Measurements from ENCODE around the gene MAST4.

The MAST4 gene

DNA sequence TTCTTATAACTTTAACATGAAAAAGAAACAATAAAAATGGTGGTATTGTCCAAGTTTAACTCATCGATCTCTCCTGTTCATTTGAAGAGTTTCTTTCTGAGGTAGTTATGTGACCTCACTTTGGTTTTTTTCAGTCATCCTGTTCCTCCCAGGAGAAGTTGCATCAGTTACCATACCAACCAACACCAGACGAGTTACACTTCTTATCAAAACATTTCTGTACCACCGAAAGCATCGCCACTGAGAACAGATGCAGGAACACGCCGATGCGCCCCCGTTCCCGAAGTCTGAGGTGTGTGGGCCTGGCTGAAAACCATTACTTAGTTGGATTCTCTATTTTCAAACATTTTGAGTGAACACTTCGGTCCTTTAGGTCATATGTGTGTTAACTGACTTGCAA, 504.1 kb downstream of the MAST4 start:
- no peak overlapping the region for H3K4me3 ChIP-seq (replicated peaks in 1 of 2; ENCODE audit: low read depth in 2 of 2, low read length in 2 of 2)
- no peak for TF ChIP-seq CTCF (IDR thresholded peaks at IDR 0.05; ENCODE audit: low read depth, low read length)
- no peak for DNase-seq (ENCODE audit: low read depth in 2 of 2)

DNA sequence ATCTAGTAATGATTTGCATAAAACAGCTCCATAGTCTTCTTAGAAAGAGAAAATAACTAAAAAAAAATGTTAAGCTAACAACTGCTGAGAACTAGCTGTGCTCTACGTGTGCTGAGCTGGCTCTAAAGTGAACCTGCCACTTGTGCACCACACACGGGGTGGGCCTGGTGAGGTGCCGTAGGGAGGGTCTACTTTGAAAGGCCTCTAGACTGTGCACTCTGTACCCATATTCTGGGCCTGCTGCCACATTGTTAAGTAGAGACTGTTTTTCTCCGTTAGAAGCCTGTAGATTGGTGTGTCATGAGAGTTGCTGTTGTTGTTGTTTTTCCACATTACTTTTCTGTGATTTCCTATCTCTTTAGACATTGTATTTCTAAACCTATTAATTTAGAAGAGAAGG, 506.5 kb downstream of the MAST4 start:
- H3K4me3 ChIP-seq (replicated peaks in 1 of 2; ENCODE audit: low read depth in 2 of 2, low read length in 2 of 2) = no peak overlapping the region
- DNase-seq (ENCODE audit: low read depth in 2 of 2) = no peak
- no peak for TF ChIP-seq CTCF (IDR thresholded peaks at IDR 0.05; ENCODE audit: low read depth, low read length)

DNA sequence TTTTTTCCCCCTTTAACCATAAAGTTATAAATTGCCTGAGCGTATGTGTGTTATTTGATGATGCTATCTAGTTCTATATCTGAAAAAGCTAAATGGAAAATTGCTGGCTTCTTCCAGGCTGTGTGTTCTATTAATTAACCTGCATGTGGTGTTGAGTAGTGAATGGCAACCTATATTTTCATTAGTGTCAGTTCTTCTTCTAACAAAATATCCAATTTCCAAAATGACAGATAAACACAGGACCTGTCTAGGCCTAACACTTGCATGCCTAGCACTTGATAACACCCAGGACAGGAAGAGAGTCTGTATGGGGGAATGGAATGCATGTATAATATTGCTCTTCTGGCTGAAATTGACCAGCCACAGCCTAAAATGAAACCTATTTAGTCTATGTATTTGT, 508.7 kb downstream of the MAST4 start:
- H3K4me3 ChIP-seq (replicated peaks in 1 of 2; ENCODE audit: low read depth in 2 of 2, low read length in 2 of 2) = no peak overlapping the region
- no peak for TF ChIP-seq CTCF (IDR thresholded peaks at IDR 0.05; ENCODE audit: low read depth, low read length)
- no peak for DNase-seq (ENCODE audit: low read depth in 2 of 2)

DNA sequence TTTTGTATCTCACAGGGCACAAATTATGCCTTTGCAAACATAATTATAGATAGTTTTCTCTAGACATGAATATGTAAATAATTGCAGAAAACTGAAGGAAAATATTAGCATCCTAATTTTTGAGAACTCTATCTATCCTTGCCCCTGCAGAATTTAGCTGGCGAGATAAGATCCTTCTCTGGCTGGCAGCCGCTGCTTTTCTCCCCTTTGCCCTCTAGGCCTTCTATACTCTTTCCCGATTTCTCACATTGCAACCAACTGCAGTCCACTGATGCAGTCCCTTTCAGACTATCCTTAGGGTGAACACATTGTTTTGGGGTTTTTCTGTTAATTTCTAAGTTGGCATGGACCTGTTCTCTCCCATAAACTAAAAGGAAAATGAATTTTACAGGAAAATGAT, 509.1 kb downstream of the MAST4 start:
- no peak for TF ChIP-seq CTCF (IDR thresholded peaks at IDR 0.05; ENCODE audit: low read depth, low read length)
- DNase-seq (ENCODE audit: low read depth in 2 of 2) = no peak
- no peak overlapping the region for H3K4me3 ChIP-seq (replicated peaks in 1 of 2; ENCODE audit: low read depth in 2 of 2, low read length in 2 of 2)

GRCh38 chr5:67106626-67107342, 510.6 kb downstream of the MAST4 start:
- no peak for DNase-seq (ENCODE audit: low read depth in 2 of 2)
- H3K4me3 ChIP-seq (replicated peaks in 1 of 2; ENCODE audit: low read depth in 2 of 2, low read length in 2 of 2) = no peak overlapping the region
- no peak for TF ChIP-seq CTCF (IDR thresholded peaks at IDR 0.05; ENCODE audit: low read depth, low read length)

DNA sequence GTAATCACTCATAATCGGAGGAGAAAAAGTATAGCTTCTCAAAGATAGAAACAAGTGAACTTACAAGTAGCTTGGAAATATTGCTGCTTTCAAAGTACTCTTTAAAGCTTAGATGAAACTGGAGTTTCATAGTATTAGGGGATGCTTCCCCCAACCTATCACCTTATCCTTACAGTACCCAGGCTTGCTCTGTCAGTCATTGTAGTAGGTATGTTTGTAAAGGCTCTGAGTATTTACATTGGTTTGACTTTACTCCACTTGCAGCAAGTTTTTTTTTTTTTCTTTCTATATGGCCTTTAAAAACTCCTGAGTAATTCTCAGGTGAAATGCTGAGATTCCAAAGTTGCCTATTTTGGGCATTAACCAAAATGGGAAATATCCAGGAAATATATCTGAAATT, 515.6 kb downstream of the MAST4 start:
- TF ChIP-seq CTCF (IDR thresholded peaks at IDR 0.05; ENCODE audit: low read depth, low read length) = no peak
- no peak for DNase-seq (ENCODE audit: low read depth in 2 of 2)

GRCh38 chr5:67115246-67115645, 519.1 kb downstream of the MAST4 start:
- no peak for DNase-seq (ENCODE audit: low read depth in 2 of 2)
- TF ChIP-seq CTCF (IDR thresholded peaks at IDR 0.05; ENCODE audit: low read depth, low read length) = no peak
- H3K4me3 ChIP-seq (replicated peaks in 1 of 2; ENCODE audit: low read depth in 2 of 2, low read length in 2 of 2) = no peak overlapping the region

More for the DNA sequence above, 515.6 kb downstream of the MAST4 start:
- no peak overlapping the region for H3K4me3 ChIP-seq (replicated peaks in 1 of 2; ENCODE audit: low read depth in 2 of 2, low read length in 2 of 2)
